ENCODE data around the gene DNM1.

GRCh38 chr9:128182893-128183588 is 20.1 kb upstream of the DNM1 start:
- TF ChIP-seq, protein P1, sequence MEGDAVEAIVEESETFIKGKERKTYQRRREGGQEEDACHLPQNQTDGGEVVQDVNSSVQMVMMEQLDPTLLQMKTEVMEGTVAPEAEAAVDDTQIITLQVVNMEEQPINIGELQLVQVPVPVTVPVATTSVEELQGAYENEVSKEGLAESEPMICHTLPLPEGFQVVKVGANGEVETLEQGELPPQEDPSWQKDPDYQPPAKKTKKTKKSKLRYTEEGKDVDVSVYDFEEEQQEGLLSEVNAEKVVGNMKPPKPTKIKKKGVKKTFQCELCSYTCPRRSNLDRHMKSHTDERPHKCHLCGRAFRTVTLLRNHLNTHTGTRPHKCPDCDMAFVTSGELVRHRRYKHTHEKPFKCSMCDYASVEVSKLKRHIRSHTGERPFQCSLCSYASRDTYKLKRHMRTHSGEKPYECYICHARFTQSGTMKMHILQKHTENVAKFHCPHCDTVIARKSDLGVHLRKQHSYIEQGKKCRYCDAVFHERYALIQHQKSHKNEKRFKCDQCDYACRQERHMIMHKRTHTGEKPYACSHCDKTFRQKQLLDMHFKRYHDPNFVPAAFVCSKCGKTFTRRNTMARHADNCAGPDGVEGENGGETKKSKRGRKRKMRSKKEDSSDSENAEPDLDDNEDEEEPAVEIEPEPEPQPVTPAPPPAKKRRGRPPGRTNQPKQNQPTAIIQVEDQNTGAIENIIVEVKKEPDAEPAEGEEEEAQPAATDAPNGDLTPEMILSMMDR (IDR thresholded peaks at IDR 0.05): no peak
- TF ChIP-seq EP300 (IDR thresholded peaks at IDR 0.05): no peak
- no peak for TF ChIP-seq POLR2A (IDR thresholded peaks at IDR 0.05)
- TF ChIP-seq POLR2AphosphoS5 (IDR thresholded peaks at IDR 0.05): no peak
